ENCODE measurements around the gene RAD23A. TPM values are rescaled to one million over a fixed set of nuclear protein-coding genes. Genes with fewer than 3 reads are reported as not detected.
A peak's percentile ranks its signal among the peaks of the same experiment; 100 is the strongest.

RAD23A gene
- total and polyA plus RNA-seq, 9 of the 15 experiments (the other 6 are each of a cell fraction or from before 2014, with no cell fraction given): 9.5 to 181 (median 101) TPM

DNA sequence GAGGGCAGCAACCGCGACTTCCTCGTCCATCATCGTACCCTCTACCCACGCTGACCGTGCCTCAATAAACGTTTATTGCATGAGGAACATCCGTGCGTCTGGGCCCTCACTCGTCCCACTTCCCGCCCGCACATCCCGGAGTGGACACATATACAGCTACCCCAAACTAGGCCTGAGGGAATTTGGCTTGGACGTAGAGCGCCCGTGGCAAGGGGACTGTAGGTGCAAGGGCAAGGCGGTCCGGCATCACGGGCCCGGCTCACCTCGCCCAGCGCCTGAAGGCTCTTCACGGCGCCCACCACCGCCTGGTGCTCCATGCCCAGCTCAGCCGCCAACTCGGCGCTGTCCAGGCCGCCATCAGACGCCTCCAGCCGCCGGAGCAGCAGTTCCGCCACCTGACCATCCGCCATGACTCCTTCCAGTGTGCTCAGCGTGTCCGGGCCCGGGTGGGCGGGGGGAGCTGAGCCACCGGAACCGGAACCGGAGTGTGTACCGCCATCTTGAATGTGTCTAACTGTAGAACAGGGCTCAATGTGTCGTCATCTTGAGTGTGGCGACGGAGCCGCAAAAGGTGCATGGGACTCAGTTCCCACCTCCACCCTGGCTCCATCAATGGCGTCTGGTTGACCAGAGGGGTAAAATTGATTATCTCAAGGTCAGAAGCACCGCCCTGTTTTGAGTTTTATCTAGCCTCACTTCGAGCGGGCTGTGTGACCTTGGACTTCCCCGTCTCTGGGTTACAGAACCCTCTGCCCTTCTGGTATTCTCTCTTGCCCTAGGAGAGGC lies 12.2 kb upstream of the RAD23A start, which contains the start of gene FARSA (continued):
- TF ChIP-seq ZNF589 (CRISPR knock-in tag; IDR thresholded peaks at IDR 0.05; ENCODE audit: low read depth): 0 out of 2 replicates have a peak, but pooled peaks have one; percentile 53
- TF ChIP-seq, protein P1, sequence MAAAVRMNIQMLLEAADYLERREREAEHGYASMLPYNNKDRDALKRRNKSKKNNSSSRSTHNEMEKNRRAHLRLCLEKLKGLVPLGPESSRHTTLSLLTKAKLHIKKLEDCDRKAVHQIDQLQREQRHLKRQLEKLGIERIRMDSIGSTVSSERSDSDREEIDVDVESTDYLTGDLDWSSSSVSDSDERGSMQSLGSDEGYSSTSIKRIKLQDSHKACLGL (CRISPR knock-in tag; IDR thresholded peaks at IDR 0.05; ENCODE audit: borderline replicate concordance, poor library complexity, severe bottlenecking): peak; percentile 19
- TF ChIP-seq RBM25 (IDR thresholded peaks at IDR 0.05; ENCODE audit: low read depth, low read length, severe bottlenecking): no peak
- TF ChIP-seq THRAP3 (IDR thresholded peaks at IDR 0.05; ENCODE audit: borderline replicate concordance): no peak
- no peak for TF ChIP-seq ZC3H4 (CRISPR knock-in tag; IDR thresholded peaks at IDR 0.05; ENCODE audit: borderline replicate concordance)
- TF ChIP-seq SMARCC2 (IDR thresholded peaks at IDR 0.05; ENCODE audit: low read depth): no peak
- TF ChIP-seq KLF10 (CRISPR knock-in tag; IDR thresholded peaks at IDR 0.05): no peak
- no peak for TF ChIP-seq NFATC3 (IDR thresholded peaks at IDR 0.05)
- no peak for TF ChIP-seq SMC3 (conservative IDR thresholded peaks at IDR 0.05; ENCODE audit: insufficient read depth, low read depth, low read length)
- TF ChIP-seq, protein P2, sequence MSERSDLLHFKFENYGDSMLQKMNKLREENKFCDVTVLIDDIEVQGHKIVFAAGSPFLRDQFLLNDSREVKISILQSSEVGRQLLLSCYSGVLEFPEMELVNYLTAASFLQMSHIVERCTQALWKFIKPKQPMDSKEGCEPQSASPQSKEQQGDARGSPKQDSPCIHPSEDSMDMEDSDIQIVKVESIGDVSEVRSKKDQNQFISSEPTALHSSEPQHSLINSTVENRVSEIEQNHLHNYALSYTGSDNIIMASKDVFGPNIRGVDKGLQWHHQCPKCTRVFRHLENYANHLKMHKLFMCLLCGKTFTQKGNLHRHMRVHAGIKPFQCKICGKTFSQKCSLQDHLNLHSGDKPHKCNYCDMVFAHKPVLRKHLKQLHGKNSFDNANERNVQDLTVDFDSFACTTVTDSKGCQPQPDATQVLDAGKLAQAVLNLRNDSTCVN (CRISPR knock-in tag; IDR thresholded peaks at IDR 0.05): no peak
- peak; percentile 96 for TF ChIP-seq TAF1 (IDR thresholded peaks at IDR 0.05; ENCODE audit: control insufficient read depth, extremely low read depth, insufficient read depth, low read length, severe bottlenecking)
- TF ChIP-seq ZNF551 (CRISPR knock-in tag; IDR thresholded peaks at IDR 0.05): no peak
- no peak for TF ChIP-seq ZNF384 (IDR thresholded peaks at IDR 0.05; ENCODE audit: low read depth, low read length)
- TF ChIP-seq, protein P3, sequence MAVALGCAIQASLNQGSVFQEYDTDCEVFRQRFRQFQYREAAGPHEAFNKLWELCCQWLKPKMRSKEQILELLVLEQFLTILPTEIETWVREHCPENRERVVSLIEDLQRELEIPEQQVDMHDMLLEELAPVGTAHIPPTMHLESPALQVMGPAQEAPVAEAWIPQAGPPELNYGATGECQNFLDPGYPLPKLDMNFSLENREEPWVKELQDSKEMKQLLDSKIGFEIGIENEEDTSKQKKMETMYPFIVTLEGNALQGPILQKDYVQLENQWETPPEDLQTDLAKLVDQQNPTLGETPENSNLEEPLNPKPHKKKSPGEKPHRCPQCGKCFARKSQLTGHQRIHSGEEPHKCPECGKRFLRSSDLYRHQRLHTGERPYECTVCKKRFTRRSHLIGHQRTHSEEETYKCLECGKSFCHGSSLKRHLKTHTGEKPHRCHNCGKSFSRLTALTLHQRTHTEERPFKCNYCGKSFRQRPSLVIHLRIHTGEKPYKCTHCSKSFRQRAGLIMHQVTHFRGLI (CRISPR knock-in tag; IDR thresholded peaks at IDR 0.05): no peak
- no peak for TF ChIP-seq EWSR1 (IDR thresholded peaks at IDR 0.05; ENCODE audit: borderline replicate concordance, low read depth, partially characterized antibody)
- TF ChIP-seq ZNF253 (CRISPR knock-in tag; conservative IDR thresholded peaks at IDR 0.05): no peak
- no peak for TF ChIP-seq U2AF2 (optimal IDR thresholded peaks at IDR 0.05; ENCODE audit: low read depth, low read length)
- TF ChIP-seq, protein P4, sequence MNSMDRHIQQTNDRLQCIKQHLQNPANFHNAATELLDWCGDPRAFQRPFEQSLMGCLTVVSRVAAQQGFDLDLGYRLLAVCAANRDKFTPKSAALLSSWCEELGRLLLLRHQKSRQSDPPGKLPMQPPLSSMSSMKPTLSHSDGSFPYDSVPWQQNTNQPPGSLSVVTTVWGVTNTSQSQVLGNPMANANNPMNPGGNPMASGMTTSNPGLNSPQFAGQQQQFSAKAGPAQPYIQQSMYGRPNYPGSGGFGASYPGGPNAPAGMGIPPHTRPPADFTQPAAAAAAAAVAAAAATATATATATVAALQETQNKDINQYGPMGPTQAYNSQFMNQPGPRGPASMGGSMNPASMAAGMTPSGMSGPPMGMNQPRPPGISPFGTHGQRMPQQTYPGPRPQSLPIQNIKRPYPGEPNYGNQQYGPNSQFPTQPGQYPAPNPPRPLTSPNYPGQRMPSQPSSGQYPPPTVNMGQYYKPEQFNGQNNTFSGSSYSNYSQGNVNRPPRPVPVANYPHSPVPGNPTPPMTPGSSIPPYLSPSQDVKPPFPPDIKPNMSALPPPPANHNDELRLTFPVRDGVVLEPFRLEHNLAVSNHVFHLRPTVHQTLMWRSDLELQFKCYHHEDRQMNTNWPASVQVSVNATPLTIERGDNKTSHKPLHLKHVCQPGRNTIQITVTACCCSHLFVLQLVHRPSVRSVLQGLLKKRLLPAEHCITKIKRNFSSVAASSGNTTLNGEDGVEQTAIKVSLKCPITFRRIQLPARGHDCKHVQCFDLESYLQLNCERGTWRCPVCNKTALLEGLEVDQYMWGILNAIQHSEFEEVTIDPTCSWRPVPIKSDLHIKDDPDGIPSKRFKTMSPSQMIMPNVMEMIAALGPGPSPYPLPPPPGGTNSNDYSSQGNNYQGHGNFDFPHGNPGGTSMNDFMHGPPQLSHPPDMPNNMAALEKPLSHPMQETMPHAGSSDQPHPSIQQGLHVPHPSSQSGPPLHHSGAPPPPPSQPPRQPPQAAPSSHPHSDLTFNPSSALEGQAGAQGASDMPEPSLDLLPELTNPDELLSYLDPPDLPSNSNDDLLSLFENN (IDR thresholded peaks at IDR 0.05; ENCODE audit: low read depth in 2 of 2, low read length in 2 of 2): peak in 1 of 2 experiments; percentile 70; a peak in 2 of 4 replicates
- TF ChIP-seq MTA3 (IDR thresholded peaks at IDR 0.05; ENCODE audit: borderline replicate concordance): peak; percentile 10; the same call in 1 of the 2 replicates
- no peak for TF ChIP-seq NFIC (IDR thresholded peaks at IDR 0.05)
- TF ChIP-seq ZBTB7A (IDR thresholded peaks at IDR 0.05; ENCODE audit: borderline replicate concordance, control insufficient read depth, low read depth, low read length): peak; percentile 40; the same call in 1 of the 2 replicates

All from K562 (cell line).